Measurements from ENCODE around the gene SMARCA4.

Gene SMARCA4

GRCh38 chr19:10986301-10987127 is 25.7 kb downstream of the SMARCA4 start:
- Histone ChIP-seq H3K4me2 (ENCODE audit: insufficient read depth, low read length, poor library complexity, severe bottlenecking) (peak overlapping the region; percentile 3), H3K79me1 (ENCODE audit: low read depth, low read length) (peaks cover 23% of the 10 kb centered on the region), H3K36me3 (replicated peaks in 1 of 2; ENCODE audit: control insufficient read depth in 2 of 2, insufficient read depth in 2 of 2, low read length in 2 of 2) (peaks cover 54 to 94% of the 10 kb centered on the region in 2 donors), H3K9ac (ENCODE audit: low read depth, low read length, poor library complexity) (no peak overlapping the region), H4K91ac (ENCODE audit: low read depth, low read length, poor library complexity) (peak overlapping the region; percentile 24), H3K27ac (replicated peaks; ENCODE audit: low read length) (no peak overlapping the region), H3K4me3 (ENCODE audit: low read length in 2 of 2) (no peak overlapping the region), H3K18ac (ENCODE audit: low read length) (no peak overlapping the region), H3K9me3 (replicated peaks in 1 of 2; ENCODE audit: control insufficient read depth in 2 of 2, insufficient read depth in 1 of 2, low read depth in 1 of 2, low read length in 2 of 2) (peaks cover 0 to 2% of the 10 kb centered on the region in 2 donors), H4K8ac (ENCODE audit: low read depth, low read length) (peak overlapping the region; percentile 27), H2BK120ac (ENCODE audit: low read depth, low read length) (no peak overlapping the region), H3K14ac (ENCODE audit: low read length) (no peak overlapping the region), H3K27me3 (ENCODE audit: control insufficient read depth in 3 of 3, insufficient read depth in 3 of 3, low read depth in 1 of 3, low read length in 3 of 3) (no peaks in the 10 kb centered on the region), H2AFZ (ENCODE audit: low read length) (no peak overlapping the region), H2AK5ac (ENCODE audit: low read depth, low read length) (no peak overlapping the region), H2BK12ac (ENCODE audit: low read length) (no peak overlapping the region), H2BK5ac (ENCODE audit: low read length) (no peak overlapping the region), H3K23ac (ENCODE audit: low read depth, low read length, poor library complexity) (no peak overlapping the region), H3K4ac (ENCODE audit: low read length) (no peak overlapping the region), H3K4me1 (ENCODE audit: control insufficient read depth in 2 of 2, insufficient read depth in 1 of 2, low read depth in 1 of 2, low read length in 2 of 2) (no peaks in the 10 kb centered on the region), H2BK15ac (ENCODE audit: low read length) (no peak overlapping the region)
- no CpG with 5 or more reads among the region's 32 CpGs for WGBS, 2 donors (ENCODE audit: extremely low coverage in 2 of 2, insufficient read length in 2 of 2, insufficient replicate concordance in 1 of 2)
- no peak for DNase-seq (ENCODE audit: low spot score)

- Histone ChIP-seq H2AK5ac (ENCODE audit: low read depth, low read length) (no peak overlapping the region), H2BK12ac (ENCODE audit: low read length) (no peak overlapping the region), H2BK15ac (ENCODE audit: low read length) (no peak overlapping the region), H3K18ac (ENCODE audit: low read length) (no peak overlapping the region), H3K9me3 (replicated peaks in 1 of 2; ENCODE audit: control insufficient read depth in 2 of 2, insufficient read depth in 1 of 2, low read depth in 1 of 2, low read length in 2 of 2) (peaks cover 0 to 2% of the 10 kb centered on the region in 2 donors), H3K36me3 (replicated peaks in 1 of 2; ENCODE audit: control insufficient read depth in 2 of 2, insufficient read depth in 2 of 2, low read length in 2 of 2) (peaks cover 56 to 99% of the 10 kb centered on the region in 2 donors), H3K27me3 (ENCODE audit: control insufficient read depth in 3 of 3, insufficient read depth in 3 of 3, low read depth in 1 of 3, low read length in 3 of 3) (no peaks in the 10 kb centered on the region), H4K8ac (ENCODE audit: low read depth, low read length) (no peak overlapping the region), H3K4me1 (ENCODE audit: control insufficient read depth in 2 of 2, insufficient read depth in 1 of 2, low read depth in 1 of 2, low read length in 2 of 2) (no peaks in the 10 kb centered on the region), H3K23ac (ENCODE audit: low read depth, low read length, poor library complexity) (peak overlapping the region; percentile 47), H3K79me1 (ENCODE audit: low read depth, low read length) (peaks cover 19% of the 10 kb centered on the region), H3K27ac (replicated peaks; ENCODE audit: low read length) (no peak overlapping the region), H2AFZ (ENCODE audit: low read length) (no peak overlapping the region), H3K14ac (ENCODE audit: low read length) (no peak overlapping the region), H2BK120ac (ENCODE audit: low read depth, low read length) (no peak overlapping the region), H3K9ac (ENCODE audit: low read depth, low read length, poor library complexity) (no peak overlapping the region), H4K91ac (ENCODE audit: low read depth, low read length, poor library complexity) (no peak overlapping the region), H3K4ac (ENCODE audit: low read length) (no peak overlapping the region), H3K4me3 (ENCODE audit: low read length in 2 of 2) (no peak overlapping the region), H3K4me2 (ENCODE audit: insufficient read depth, low read length, poor library complexity, severe bottlenecking) (no peak overlapping the region), H2BK5ac (ENCODE audit: low read length) (no peak overlapping the region)
- no CpG with 5 or more reads among the region's 32 CpGs for WGBS, 2 donors (ENCODE audit: extremely low coverage in 2 of 2, insufficient read length in 2 of 2, insufficient replicate concordance in 1 of 2)
- DNase-seq (ENCODE audit: low spot score), result no peak
These were observed 26.9 kb downstream of the SMARCA4 start for GRCh38 chr19:10987571-10988297.

GRCh38 chr19:10988380-10988779 is 27.6 kb downstream of the SMARCA4 start:
- Histone ChIP-seq H2AK5ac (ENCODE audit: low read depth, low read length) (no peak overlapping the region), H3K27ac (replicated peaks; ENCODE audit: low read length) (no peak overlapping the region), H3K23ac (ENCODE audit: low read depth, low read length, poor library complexity) (no peak overlapping the region), H3K4me3 (ENCODE audit: low read length in 2 of 2) (no peak overlapping the region), H2BK5ac (ENCODE audit: low read length) (no peak overlapping the region), H2BK120ac (ENCODE audit: low read depth, low read length) (no peak overlapping the region), H3K4me2 (ENCODE audit: insufficient read depth, low read length, poor library complexity, severe bottlenecking) (no peak overlapping the region), H4K8ac (ENCODE audit: low read depth, low read length) (no peak overlapping the region), H3K18ac (ENCODE audit: low read length) (no peak overlapping the region), H2AFZ (ENCODE audit: low read length) (no peak overlapping the region), H2BK12ac (ENCODE audit: low read length) (no peak overlapping the region), H3K9ac (ENCODE audit: low read depth, low read length, poor library complexity) (no peak overlapping the region), H3K79me1 (ENCODE audit: low read depth, low read length) (peaks cover 19% of the 10 kb centered on the region), H4K91ac (ENCODE audit: low read depth, low read length, poor library complexity) (no peak overlapping the region), H3K9me3 (replicated peaks in 1 of 2; ENCODE audit: control insufficient read depth in 2 of 2, insufficient read depth in 1 of 2, low read depth in 1 of 2, low read length in 2 of 2) (peaks cover 0 to 2% of the 10 kb centered on the region in 2 donors), H3K14ac (ENCODE audit: low read length) (no peak overlapping the region), H3K27me3 (ENCODE audit: control insufficient read depth in 3 of 3, insufficient read depth in 3 of 3, low read depth in 1 of 3, low read length in 3 of 3) (no peaks in the 10 kb centered on the region), H3K4me1 (ENCODE audit: control insufficient read depth in 2 of 2, insufficient read depth in 1 of 2, low read depth in 1 of 2, low read length in 2 of 2) (no peaks in the 10 kb centered on the region), H3K4ac (ENCODE audit: low read length) (no peak overlapping the region), H2BK15ac (ENCODE audit: low read length) (no peak overlapping the region), H3K36me3 (replicated peaks in 1 of 2; ENCODE audit: control insufficient read depth in 2 of 2, insufficient read depth in 2 of 2, low read length in 2 of 2) (peaks cover 58 to 98% of the 10 kb centered on the region in 2 donors)
- DNase-seq (ENCODE audit: low spot score), result no peak
- no CpG with 5 or more reads among the region's 2 CpGs for WGBS, 2 donors (ENCODE audit: extremely low coverage in 2 of 2, insufficient read length in 2 of 2, insufficient replicate concordance in 1 of 2)

GRCh38 chr19:10988921-10989320 is 28.1 kb downstream of the SMARCA4 start:
- Histone ChIP-seq H3K9me3 (replicated peaks in 1 of 2; ENCODE audit: control insufficient read depth in 2 of 2, insufficient read depth in 1 of 2, low read depth in 1 of 2, low read length in 2 of 2) (peaks cover 0 to 2% of the 10 kb centered on the region in 2 donors), H2AFZ (ENCODE audit: low read length) (no peak overlapping the region), H2BK12ac (ENCODE audit: low read length) (no peak overlapping the region), H4K8ac (ENCODE audit: low read depth, low read length) (no peak overlapping the region), H3K4ac (ENCODE audit: low read length) (no peak overlapping the region), H3K14ac (ENCODE audit: low read length) (no peak overlapping the region), H2BK5ac (ENCODE audit: low read length) (no peak overlapping the region), H3K4me2 (ENCODE audit: insufficient read depth, low read length, poor library complexity, severe bottlenecking) (no peak overlapping the region), H3K23ac (ENCODE audit: low read depth, low read length, poor library complexity) (no peak overlapping the region), H3K4me1 (ENCODE audit: control insufficient read depth in 2 of 2, insufficient read depth in 1 of 2, low read depth in 1 of 2, low read length in 2 of 2) (no peaks in the 10 kb centered on the region), H3K79me1 (ENCODE audit: low read depth, low read length) (peaks cover 19% of the 10 kb centered on the region), H3K27me3 (ENCODE audit: control insufficient read depth in 3 of 3, insufficient read depth in 3 of 3, low read depth in 1 of 3, low read length in 3 of 3) (no peaks in the 10 kb centered on the region), H3K9ac (ENCODE audit: low read depth, low read length, poor library complexity) (no peak overlapping the region), H3K36me3 (replicated peaks in 1 of 2; ENCODE audit: control insufficient read depth in 2 of 2, insufficient read depth in 2 of 2, low read length in 2 of 2) (peaks cover 56 to 97% of the 10 kb centered on the region in 2 donors), H3K27ac (replicated peaks; ENCODE audit: low read length) (no peak overlapping the region), H2BK120ac (ENCODE audit: low read depth, low read length) (no peak overlapping the region), H3K4me3 (ENCODE audit: low read length in 2 of 2) (no peak overlapping the region), H2BK15ac (ENCODE audit: low read length) (no peak overlapping the region), H4K91ac (ENCODE audit: low read depth, low read length, poor library complexity) (no peak overlapping the region), H3K18ac (ENCODE audit: low read length) (no peak overlapping the region), H2AK5ac (ENCODE audit: low read depth, low read length) (no peak overlapping the region)
- no peak for DNase-seq (ENCODE audit: low spot score)
- no CpG with 5 or more reads among the region's 12 CpGs for WGBS, 2 donors (ENCODE audit: extremely low coverage in 2 of 2, insufficient read length in 2 of 2, insufficient replicate concordance in 1 of 2)

Data from neuronal stem cell (in vitro differentiated cells).